ENCODE measurements around the gene LCE3A.

Gene LCE3A

GRCh38 chr1:152654110-152654509 lies 31.2 kb upstream of the LCE3A start:
- no peak overlapping the region for H3K4me3 ChIP-seq (ENCODE audit: low read length)
- DNase-seq (ENCODE audit: low read depth): peak; percentile 79
- peak; percentile 86 for TF ChIP-seq CTCF (IDR thresholded peaks at IDR 0.05; ENCODE audit: insufficient read depth, low read depth, low read length, missing control alignments)

- DNase-seq (ENCODE audit: low read depth): no peak
- no peak for TF ChIP-seq CTCF (IDR thresholded peaks at IDR 0.05; ENCODE audit: insufficient read depth, low read depth, low read length, missing control alignments)
- no peak overlapping the region for H3K4me3 ChIP-seq (ENCODE audit: low read length)
Measured at GRCh38 chr1:152646656-152647055, 23.8 kb upstream of the LCE3A start.

GRCh38 chr1:152645146-152645545 lies 22.2 kb upstream of the LCE3A start:
- no peak for TF ChIP-seq CTCF (IDR thresholded peaks at IDR 0.05; ENCODE audit: insufficient read depth, low read depth, low read length, missing control alignments)
- no peak overlapping the region for H3K4me3 ChIP-seq (ENCODE audit: low read length)
- DNase-seq (ENCODE audit: low read depth): no peak

GRCh38 chr1:152643945-152644344 lies 21.0 kb upstream of the LCE3A start:
- H3K4me3 ChIP-seq (ENCODE audit: low read length): no peak overlapping the region
- no peak for TF ChIP-seq CTCF (IDR thresholded peaks at IDR 0.05; ENCODE audit: insufficient read depth, low read depth, low read length, missing control alignments)
- no peak for DNase-seq (ENCODE audit: low read depth)

- no peak overlapping the region for H3K4me3 ChIP-seq (ENCODE audit: low read length)
- TF ChIP-seq CTCF (IDR thresholded peaks at IDR 0.05; ENCODE audit: insufficient read depth, low read depth, low read length, missing control alignments): no peak
- DNase-seq (ENCODE audit: low read depth): no peak
Measured at GRCh38 chr1:152640351-152640750, 17.4 kb upstream of the LCE3A start.

GRCh38 chr1:152630596-152630995 lies 7.7 kb upstream of the LCE3A start:
- TF ChIP-seq CTCF (IDR thresholded peaks at IDR 0.05; ENCODE audit: insufficient read depth, low read depth, low read length, missing control alignments): no peak
- DNase-seq (ENCODE audit: low read depth): no peak
- no peak overlapping the region for H3K4me3 ChIP-seq (ENCODE audit: low read length)

GRCh38 chr1:152626744-152627143 lies 3.8 kb upstream of the LCE3A start:
- DNase-seq (ENCODE audit: low read depth): peak; percentile 67
- H3K4me3 ChIP-seq (ENCODE audit: low read length): no peak overlapping the region
- TF ChIP-seq CTCF (IDR thresholded peaks at IDR 0.05; ENCODE audit: insufficient read depth, low read depth, low read length, missing control alignments): no peak
